ENCODE results near the gene CLDN18.

DNA sequence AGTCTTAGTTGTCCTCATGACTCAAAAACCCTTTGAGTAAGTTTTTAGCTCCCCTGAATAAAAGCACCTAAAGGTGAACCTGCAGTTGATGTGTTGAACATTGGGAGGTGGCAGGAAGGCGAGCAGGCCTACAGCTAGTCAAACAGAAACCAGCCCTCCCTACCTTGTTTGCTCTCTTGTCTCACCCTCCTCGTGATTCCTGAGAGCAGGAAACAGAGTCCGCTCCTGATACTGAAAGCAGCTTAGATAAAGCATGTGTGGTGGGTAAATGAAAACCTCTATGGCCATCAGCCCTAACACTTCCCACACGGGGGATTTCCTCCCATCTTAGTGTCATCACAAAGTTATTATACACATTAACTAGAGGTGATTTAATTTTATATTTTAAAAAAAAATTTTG lies 21.8 kb upstream of the CLDN18 start:
- TF ChIP-seq CTCF (IDR thresholded peaks at IDR 0.05) (no peak), EZH2 (IDR thresholded peaks at IDR 0.05; ENCODE audit: borderline replicate concordance, insufficient read depth, low read depth, low read length, poor library complexity, severe bottlenecking) (no peak)

Measured in B cell (primary cell).